ENCODE measurements around the gene ZDHHC8.
A peak's percentile ranks its signal among the peaks of the same experiment; 100 is the strongest.

ZDHHC8 gene

GRCh38 chr22:20127318-20127868 lies 4.2 kb upstream of the ZDHHC8 start:
- H2BK15ac ChIP-seq (ENCODE audit: low read length): no peak overlapping the region
- no peak overlapping the region for H3K18ac ChIP-seq (ENCODE audit: low read length)
- peak overlapping the region; percentile 56 for H3K14ac ChIP-seq (ENCODE audit: low read length)
- peak overlapping the region; percentile 91 for H3K23ac ChIP-seq (ENCODE audit: low read depth, low read length, poor library complexity)
- H3K4me1 ChIP-seq (ENCODE audit: control insufficient read depth in 2 of 2, insufficient read depth in 1 of 2, low read depth in 1 of 2, low read length in 2 of 2): peaks cover 4 to 8% of the 10 kb centered on the region in 2 donors
- H2BK120ac ChIP-seq (ENCODE audit: low read depth, low read length): no peak overlapping the region
- H3K36me3 ChIP-seq (replicated peaks in 1 of 2; ENCODE audit: control insufficient read depth in 2 of 2, insufficient read depth in 2 of 2, low read length in 2 of 2): peaks cover 43 to 58% of the 10 kb centered on the region in 2 donors
- no peak overlapping the region for H4K91ac ChIP-seq (ENCODE audit: low read depth, low read length, poor library complexity)
- H3K4me3 ChIP-seq (ENCODE audit: low read length in 2 of 2): no peak overlapping the region
- peaks cover 0 to 1% (median 0%) of the 10 kb centered on the region in 3 experiments for H3K27me3 ChIP-seq (ENCODE audit: control insufficient read depth in 3 of 3, insufficient read depth in 3 of 3, low read depth in 1 of 3, low read length in 3 of 3)
- H2AFZ ChIP-seq (ENCODE audit: low read length): no peak overlapping the region
- peak overlapping the region; percentile 75 for H2BK5ac ChIP-seq (ENCODE audit: low read length)
- peaks cover 18% of the 10 kb centered on the region for H3K79me1 ChIP-seq (ENCODE audit: low read depth, low read length)
- H2AK5ac ChIP-seq (ENCODE audit: low read depth, low read length): no peak overlapping the region
- H3K9me3 ChIP-seq (replicated peaks in 1 of 2; ENCODE audit: control insufficient read depth in 2 of 2, insufficient read depth in 1 of 2, low read depth in 1 of 2, low read length in 2 of 2): peaks cover 0 to 2% of the 10 kb centered on the region in 2 donors
- H3K4ac ChIP-seq (ENCODE audit: low read length): no peak overlapping the region
- WGBS, 2 donors (ENCODE audit: extremely low coverage in 2 of 2, insufficient read length in 2 of 2, insufficient replicate concordance in 1 of 2): no CpG with 5 or more reads among the region's 15 CpGs
- H4K8ac ChIP-seq (ENCODE audit: low read depth, low read length): no peak overlapping the region
- peak overlapping the region; percentile 27 for H3K27ac ChIP-seq (replicated peaks; ENCODE audit: low read length)
- no peak overlapping the region for H3K4me2 ChIP-seq (ENCODE audit: insufficient read depth, low read length, poor library complexity, severe bottlenecking)
- peak overlapping the region; percentile 30 for H3K9ac ChIP-seq (ENCODE audit: low read depth, low read length, poor library complexity)
- H2BK12ac ChIP-seq (ENCODE audit: low read length): no peak overlapping the region
- DNase-seq (ENCODE audit: low spot score): no peak

- H3K4me3 ChIP-seq (ENCODE audit: low read length in 2 of 2): no peak overlapping the region
- no peak overlapping the region for H4K91ac ChIP-seq (ENCODE audit: low read depth, low read length, poor library complexity)
- H3K14ac ChIP-seq (ENCODE audit: low read length): no peak overlapping the region
- H2BK5ac ChIP-seq (ENCODE audit: low read length): peak overlapping the region; percentile 75
- H2AK5ac ChIP-seq (ENCODE audit: low read depth, low read length): no peak overlapping the region
- H3K9ac ChIP-seq (ENCODE audit: low read depth, low read length, poor library complexity): no peak overlapping the region
- peaks cover 0 to 1% (median 0%) of the 10 kb centered on the region in 3 experiments for H3K27me3 ChIP-seq (ENCODE audit: control insufficient read depth in 3 of 3, insufficient read depth in 3 of 3, low read depth in 1 of 3, low read length in 3 of 3)
- H3K79me1 ChIP-seq (ENCODE audit: low read depth, low read length): peaks cover 15% of the 10 kb centered on the region
- no peak overlapping the region for H3K27ac ChIP-seq (replicated peaks; ENCODE audit: low read length)
- H3K18ac ChIP-seq (ENCODE audit: low read length): no peak overlapping the region
- no peak overlapping the region for H3K4me2 ChIP-seq (ENCODE audit: insufficient read depth, low read length, poor library complexity, severe bottlenecking)
- peak overlapping the region; percentile 29 for H3K23ac ChIP-seq (ENCODE audit: low read depth, low read length, poor library complexity)
- no peak overlapping the region for H2BK120ac ChIP-seq (ENCODE audit: low read depth, low read length)
- H3K4me1 ChIP-seq (ENCODE audit: control insufficient read depth in 2 of 2, insufficient read depth in 1 of 2, low read depth in 1 of 2, low read length in 2 of 2): peaks cover 8 to 14% of the 10 kb centered on the region in 2 donors
- H2BK12ac ChIP-seq (ENCODE audit: low read length): no peak overlapping the region
- H3K4ac ChIP-seq (ENCODE audit: low read length): no peak overlapping the region
- DNase-seq (ENCODE audit: low spot score): no peak
- peaks cover 0 to 2% of the 10 kb centered on the region in 2 donors for H3K9me3 ChIP-seq (replicated peaks in 1 of 2; ENCODE audit: control insufficient read depth in 2 of 2, insufficient read depth in 1 of 2, low read depth in 1 of 2, low read length in 2 of 2)
- H2BK15ac ChIP-seq (ENCODE audit: low read length): no peak overlapping the region
- H2AFZ ChIP-seq (ENCODE audit: low read length): no peak overlapping the region
- no CpG with 5 or more reads among the region's 17 CpGs for WGBS, 2 donors (ENCODE audit: extremely low coverage in 2 of 2, insufficient read length in 2 of 2, insufficient replicate concordance in 1 of 2)
- peaks cover 42 to 52% of the 10 kb centered on the region in 2 donors for H3K36me3 ChIP-seq (replicated peaks in 1 of 2; ENCODE audit: control insufficient read depth in 2 of 2, insufficient read depth in 2 of 2, low read length in 2 of 2)
- H4K8ac ChIP-seq (ENCODE audit: low read depth, low read length): no peak overlapping the region
Observed at GRCh38 chr22:20127869-20128618, 3.6 kb upstream of the ZDHHC8 start.

GRCh38 chr22:20128619-20128901 lies 3.0 kb upstream of the ZDHHC8 start:
- Histone ChIP-seq H3K4me1 (ENCODE audit: control insufficient read depth in 2 of 2, insufficient read depth in 1 of 2, low read depth in 1 of 2, low read length in 2 of 2) (peaks cover 8 to 14% of the 10 kb centered on the region in 2 donors), H3K27me3 (ENCODE audit: control insufficient read depth in 3 of 3, insufficient read depth in 3 of 3, low read depth in 1 of 3, low read length in 3 of 3) (peaks cover 0 to 1% (median 0%) of the 10 kb centered on the region in 3 experiments), H3K79me1 (ENCODE audit: low read depth, low read length) (peaks cover 12% of the 10 kb centered on the region), H2AK5ac (ENCODE audit: low read depth, low read length) (no peak overlapping the region), H2BK5ac (ENCODE audit: low read length) (no peak overlapping the region), H3K27ac (replicated peaks; ENCODE audit: low read length) (no peak overlapping the region), H3K14ac (ENCODE audit: low read length) (no peak overlapping the region), H2BK120ac (ENCODE audit: low read depth, low read length) (no peak overlapping the region), H4K8ac (ENCODE audit: low read depth, low read length) (no peak overlapping the region), H2BK12ac (ENCODE audit: low read length) (no peak overlapping the region), H3K4me2 (ENCODE audit: insufficient read depth, low read length, poor library complexity, severe bottlenecking) (no peak overlapping the region), H4K91ac (ENCODE audit: low read depth, low read length, poor library complexity) (no peak overlapping the region), H3K36me3 (replicated peaks in 1 of 2; ENCODE audit: control insufficient read depth in 2 of 2, insufficient read depth in 2 of 2, low read length in 2 of 2) (peaks cover 39 to 49% of the 10 kb centered on the region in 2 donors), H2BK15ac (ENCODE audit: low read length) (no peak overlapping the region), H3K18ac (ENCODE audit: low read length) (no peak overlapping the region), H3K4me3 (ENCODE audit: low read length in 2 of 2) (no peak overlapping the region), H2AFZ (ENCODE audit: low read length) (no peak overlapping the region), H3K23ac (ENCODE audit: low read depth, low read length, poor library complexity) (peak overlapping the region; percentile 44), H3K9ac (ENCODE audit: low read depth, low read length, poor library complexity) (no peak overlapping the region), H3K4ac (ENCODE audit: low read length) (no peak overlapping the region), H3K9me3 (replicated peaks in 1 of 2; ENCODE audit: control insufficient read depth in 2 of 2, insufficient read depth in 1 of 2, low read depth in 1 of 2, low read length in 2 of 2) (peaks cover 0 to 2% of the 10 kb centered on the region in 2 donors)
- no peak for DNase-seq (ENCODE audit: low spot score)
- WGBS, 2 donors (ENCODE audit: extremely low coverage in 2 of 2, insufficient read length in 2 of 2, insufficient replicate concordance in 1 of 2): no CpG with 5 or more reads among the region's 2 CpGs

GRCh38 chr22:20128902-20129746 lies 2.5 kb upstream of the ZDHHC8 start:
- Histone ChIP-seq H3K4me2 (ENCODE audit: insufficient read depth, low read length, poor library complexity, severe bottlenecking) (no peak overlapping the region), H3K9ac (ENCODE audit: low read depth, low read length, poor library complexity) (peak overlapping the region; percentile 50), H3K79me1 (ENCODE audit: low read depth, low read length) (peaks cover 10% of the 10 kb centered on the region), H4K91ac (ENCODE audit: low read depth, low read length, poor library complexity) (no peak overlapping the region), H2BK15ac (ENCODE audit: low read length) (no peak overlapping the region), H3K4me3 (ENCODE audit: low read length in 2 of 2) (no peak overlapping the region), H3K27ac (replicated peaks; ENCODE audit: low read length) (no peak overlapping the region), H3K9me3 (replicated peaks in 1 of 2; ENCODE audit: control insufficient read depth in 2 of 2, insufficient read depth in 1 of 2, low read depth in 1 of 2, low read length in 2 of 2) (peaks cover 0 to 2% of the 10 kb centered on the region in 2 donors), H4K8ac (ENCODE audit: low read depth, low read length) (peak overlapping the region; percentile 57), H2BK120ac (ENCODE audit: low read depth, low read length) (no peak overlapping the region), H3K18ac (ENCODE audit: low read length) (peak overlapping the region; percentile 45), H3K4ac (ENCODE audit: low read length) (no peak overlapping the region), H2BK12ac (ENCODE audit: low read length) (no peak overlapping the region), H3K36me3 (replicated peaks in 1 of 2; ENCODE audit: control insufficient read depth in 2 of 2, insufficient read depth in 2 of 2, low read length in 2 of 2) (peaks cover 33 to 43% of the 10 kb centered on the region in 2 donors), H3K23ac (ENCODE audit: low read depth, low read length, poor library complexity) (peak overlapping the region; percentile 96), H3K14ac (ENCODE audit: low read length) (no peak overlapping the region), H2BK5ac (ENCODE audit: low read length) (peak overlapping the region; percentile 32), H2AFZ (ENCODE audit: low read length) (no peak overlapping the region), H2AK5ac (ENCODE audit: low read depth, low read length) (no peak overlapping the region), H3K4me1 (ENCODE audit: control insufficient read depth in 2 of 2, insufficient read depth in 1 of 2, low read depth in 1 of 2, low read length in 2 of 2) (peaks cover 8 to 14% of the 10 kb centered on the region in 2 donors), H3K27me3 (ENCODE audit: control insufficient read depth in 3 of 3, insufficient read depth in 3 of 3, low read depth in 1 of 3, low read length in 3 of 3) (no peaks in the 10 kb centered on the region)
- WGBS, 2 donors (ENCODE audit: extremely low coverage in 2 of 2, insufficient read length in 2 of 2, insufficient replicate concordance in 1 of 2): no CpG with 5 or more reads among the region's 18 CpGs
- DNase-seq (ENCODE audit: low spot score): no peak
